HPDE6-E6E7 (cell line): ENCODE data around the gene DSC2.
"Not testable (repeated sequence)": the region's sequence is repeated elsewhere in the genome, so short reads cannot be mapped to it uniquely, and the experiment has no call there.

Experiments
- DNase-seq: peaks from one replicate; pipeline ENCODE4 v3.0.0; 2011; ENCODE audit warnings: missing footprints; ENCODE audit errors: extremely low spot score

DSC2 gene

GRCh38 chr18:31043709-31044108 is 58.5 kb downstream of the DSC2 start:
- no peak for DNase-seq

- DNase-seq = peak; percentile 60
These were observed 59.6 kb downstream of the DSC2 start, which contains the start of gene DSC3 for GRCh38 chr18:31042406-31043181. DSC3 (minus strand) TSS chr18:31042742; CDS start chr18:31042660, 82 bp downstream.

- DNase-seq = peak; percentile 23
These were observed 60.2 kb downstream of the DSC2 start for GRCh38 chr18:31042084-31042405.

GRCh38 chr18:31041271-31042083 is 60.7 kb downstream of the DSC2 start:
- DNase-seq = peak; percentile 15

- peak; percentile 17 for DNase-seq
These were observed 61.4 kb downstream of the DSC2 start for GRCh38 chr18:31040686-31041270.

- DNase-seq = peak; percentile 31
These were observed 62.8 kb downstream of the DSC2 start for GRCh38 chr18:31039426-31039825.

- not testable (repeated sequence) for DNase-seq
These were observed 64.5 kb downstream of the DSC2 start for GRCh38 chr18:31037686-31038085.

GRCh38 chr18:31034541-31034940 is 67.7 kb downstream of the DSC2 start:
- DNase-seq = no peak

- DNase-seq = no peak
These were observed 71.5 kb downstream of the DSC2 start for GRCh38 chr18:31030574-31031278.

GRCh38 chr18:31015715-31016434 is 86.3 kb downstream of the DSC2 start:
- no peak for DNase-seq

GRCh38 chr18:31011455-31011854 is 90.8 kb downstream of the DSC2 start:
- DNase-seq = peak; percentile 84

- DNase-seq = no peak
These were observed 91.6 kb downstream of the DSC2 start for GRCh38 chr18:31010601-31011000.
